NCI-H1105 treated with DMSO at 0.1 percent for 48 hours (cell line): ENCODE results near the gene ERF.

Experiments
- DNase-seq: peaks from one replicate; lab custom pipeline; 2025; lab: John Stamatoyannopoulos, UW

Gene ERF

DNA sequence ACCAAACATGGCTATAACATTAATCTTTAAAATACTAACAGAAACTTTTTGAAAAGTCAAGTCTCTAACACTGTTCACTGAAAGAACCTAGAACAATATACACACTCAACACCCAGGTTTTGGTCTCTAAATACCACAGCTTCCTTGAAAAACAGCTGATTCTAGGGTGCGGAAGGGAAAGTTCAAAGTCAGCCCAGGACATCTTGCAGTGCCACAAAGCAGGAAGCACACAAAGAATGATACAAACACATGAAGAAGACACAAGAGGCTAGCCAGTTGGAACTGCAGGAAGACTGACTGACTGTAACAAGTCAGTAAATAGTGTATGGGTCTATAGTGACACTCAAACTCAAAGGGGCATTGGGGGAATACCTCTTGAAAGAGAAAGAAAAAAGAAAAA, 42.0 kb downstream of the ERF start:
- DNase-seq, result no peak

DNA sequence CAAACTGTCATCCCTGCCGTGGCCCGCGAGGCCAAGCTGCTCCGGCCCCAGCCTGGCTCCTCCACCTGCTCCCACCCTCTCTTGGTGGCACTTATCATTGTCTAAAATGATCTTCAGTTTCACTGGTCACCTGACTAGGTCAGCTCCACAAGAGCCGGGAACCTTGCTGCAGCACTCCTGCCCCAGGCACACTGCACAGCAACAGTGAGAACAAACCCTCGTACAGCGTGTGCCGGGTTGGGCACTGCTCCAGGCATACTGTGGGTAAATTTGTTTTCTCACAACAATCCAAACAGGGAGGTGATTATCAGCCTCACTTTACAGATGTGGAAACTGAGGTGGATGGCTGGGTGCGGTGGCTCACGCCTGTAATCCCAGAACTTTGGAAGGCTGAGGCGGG, 46.3 kb downstream of the ERF start:
- DNase-seq, result no peak

DNA sequence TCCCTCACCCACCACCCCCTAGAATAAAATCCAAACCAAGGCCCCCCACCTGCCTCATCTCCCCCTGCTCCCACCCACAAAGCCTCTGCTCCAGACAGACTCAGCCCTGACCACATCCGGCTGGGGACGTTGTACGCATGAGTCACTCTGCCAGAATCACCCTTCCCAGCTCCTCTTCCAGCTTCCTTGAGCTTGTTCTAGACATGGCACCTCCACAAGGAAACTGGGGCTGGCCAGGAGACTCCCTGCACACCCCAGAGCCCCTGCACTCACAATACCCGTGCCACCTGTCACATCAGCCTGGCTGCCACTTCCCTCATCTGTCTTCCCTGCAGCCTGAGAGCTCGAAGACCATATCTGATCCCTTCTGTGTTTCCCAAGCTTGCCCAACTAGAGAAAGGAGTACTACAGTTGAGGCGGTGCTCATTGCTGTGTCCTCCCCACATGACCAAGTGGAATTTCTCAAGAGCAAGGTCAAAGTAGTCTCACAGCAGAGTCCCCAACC, 47.1 kb downstream of the ERF start:
- no peak for DNase-seq

DNA sequence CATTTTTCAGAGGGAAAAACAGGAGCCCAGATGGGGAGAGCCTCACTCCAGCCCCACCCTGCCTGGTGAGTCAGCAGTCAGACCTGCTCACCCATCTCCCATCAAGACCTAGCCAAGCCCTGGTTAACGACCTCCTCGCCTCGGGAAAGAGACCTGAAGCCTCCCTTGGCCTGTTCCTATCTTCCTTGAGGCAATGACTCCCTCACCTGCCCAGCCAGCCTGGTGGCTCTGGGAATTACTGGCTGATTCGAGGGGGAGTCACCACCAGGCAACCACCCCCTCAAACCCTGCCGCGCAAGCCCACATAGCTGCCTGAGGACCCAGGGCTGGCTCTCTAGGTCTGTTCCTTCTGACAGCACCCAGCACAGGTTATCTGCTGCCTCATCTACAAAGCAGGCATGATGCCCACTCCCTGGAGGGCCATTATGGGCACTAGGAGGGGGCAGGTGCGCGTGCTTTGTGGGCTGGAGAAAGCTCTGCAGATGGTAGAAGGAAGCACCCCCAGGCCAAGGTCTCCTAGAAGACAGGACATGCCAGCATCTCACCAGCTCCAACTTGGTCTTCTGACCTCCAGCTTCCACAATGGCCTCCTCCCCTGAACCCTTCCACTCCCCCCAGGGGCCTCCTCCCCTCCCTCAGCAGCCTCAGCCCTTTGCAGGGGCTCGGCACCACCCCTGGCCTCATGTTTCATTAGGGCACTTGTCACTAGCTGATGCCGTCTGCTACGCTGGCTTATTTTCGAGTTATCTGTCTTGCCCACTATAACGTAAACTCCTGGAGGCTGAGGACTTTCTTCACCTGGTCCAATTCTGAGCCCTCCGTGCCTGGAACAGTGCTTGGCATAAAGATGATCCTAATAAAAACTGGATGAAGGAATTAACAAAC, 47.8 kb downstream of the ERF start:
- DNase-seq, result no peak

DNA sequence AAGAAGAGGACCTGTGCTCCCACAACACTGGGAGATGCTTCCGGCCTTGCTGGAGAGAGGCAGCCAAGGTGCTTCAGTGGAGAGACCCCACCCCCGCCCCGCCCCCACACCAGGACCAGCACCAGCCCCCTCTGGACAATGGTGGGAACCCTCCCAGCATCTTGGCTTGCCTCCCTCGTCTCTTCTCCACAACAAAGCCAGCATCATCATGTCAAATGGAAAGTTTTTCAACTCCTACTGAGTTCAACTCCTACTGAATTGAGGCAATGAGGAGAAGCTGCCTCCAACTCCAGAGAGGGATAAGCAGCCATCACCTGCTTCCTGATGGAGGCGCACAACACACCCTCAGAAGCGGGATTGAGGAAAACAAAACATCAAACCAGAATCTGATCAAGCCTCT, 50.3 kb downstream of the ERF start:
- DNase-seq, result no peak

DNA sequence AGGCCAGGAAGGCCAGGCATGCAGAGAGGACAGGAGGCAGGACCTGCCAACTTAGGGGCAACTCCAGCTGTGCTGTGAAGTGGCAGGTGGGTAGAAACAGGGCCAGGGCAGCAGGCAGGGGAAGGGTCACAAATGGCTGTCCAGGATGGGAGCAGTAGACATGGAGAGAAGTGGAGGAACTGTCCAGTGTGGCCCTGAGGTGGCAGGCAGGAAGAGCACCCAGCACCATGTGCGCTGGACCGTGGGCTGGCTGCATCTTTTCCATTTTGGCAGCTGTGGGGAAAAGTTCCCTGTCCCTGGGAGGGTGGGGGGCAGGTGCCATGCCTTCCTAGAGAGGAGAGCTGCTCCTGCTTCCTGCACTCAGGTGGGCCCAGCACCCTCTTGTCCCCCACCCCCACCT, 51.2 kb downstream of the ERF start:
- no peak for DNase-seq

DNA sequence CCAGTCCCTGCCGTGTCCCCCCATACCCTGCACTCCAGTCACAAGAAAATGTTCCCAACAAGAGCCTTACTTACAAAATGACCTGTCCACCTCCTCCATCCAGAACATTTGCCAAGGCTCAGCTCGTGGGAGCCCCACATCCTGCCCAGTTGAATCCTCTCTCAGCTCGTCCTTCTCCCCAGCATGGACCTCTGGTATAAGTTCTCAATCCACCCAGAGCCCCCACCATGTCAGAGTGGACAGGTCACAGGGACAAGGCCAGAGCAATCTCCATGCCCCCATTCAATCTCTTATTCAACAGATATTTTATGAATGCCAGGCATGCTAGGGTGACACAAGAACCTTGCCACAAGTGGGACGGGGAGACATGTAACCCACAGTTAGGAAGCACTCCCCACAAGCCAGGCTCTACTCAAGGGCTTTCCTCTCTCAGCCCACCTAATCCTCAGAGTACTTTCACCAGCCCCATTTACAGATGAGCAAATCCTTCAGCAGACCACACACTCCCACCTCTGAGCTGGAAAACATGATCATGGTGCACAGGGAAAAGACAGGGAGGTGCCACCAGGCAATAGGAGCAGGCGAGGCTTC, 52.5 kb downstream of the ERF start:
- DNase-seq, result no peak

DNA sequence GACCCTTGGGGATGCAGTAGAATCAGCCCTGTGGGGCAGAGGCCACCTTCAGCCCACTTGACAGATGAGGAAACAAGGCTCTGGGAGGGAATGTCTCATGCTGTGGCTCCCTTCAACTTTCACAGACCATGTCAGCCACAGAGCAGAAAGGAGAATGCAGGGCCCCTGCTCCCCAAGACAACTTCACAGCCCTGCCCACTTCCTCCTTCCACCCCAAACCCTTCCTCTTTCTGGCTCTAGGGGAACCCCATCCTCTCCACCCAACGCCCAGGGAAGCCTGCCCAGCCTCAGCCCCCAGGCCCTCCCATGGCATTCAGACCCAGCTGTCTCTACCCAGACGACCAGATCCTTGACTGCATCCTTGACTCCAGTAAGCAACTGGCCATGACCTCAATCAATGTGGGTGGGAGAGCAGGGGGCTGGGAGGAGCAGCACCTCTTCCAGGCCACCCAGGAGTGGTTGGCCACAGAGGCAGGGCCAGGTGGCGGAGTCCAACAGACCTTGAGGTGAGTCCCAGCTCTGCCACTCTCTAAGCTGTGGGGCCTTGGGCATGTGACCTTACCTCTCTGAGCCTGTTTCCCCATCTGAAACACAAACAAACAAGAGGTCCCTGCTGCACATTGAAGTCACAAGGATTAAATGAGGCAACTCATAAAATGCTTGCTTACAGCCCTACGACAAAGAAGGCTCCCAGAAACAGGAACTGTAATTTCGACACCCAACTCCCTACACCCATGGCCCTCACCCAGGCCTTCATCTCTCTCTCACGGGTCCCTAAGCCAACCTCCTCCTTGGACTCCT, 53.2 kb downstream of the ERF start:
- DNase-seq, result no peak

DNA sequence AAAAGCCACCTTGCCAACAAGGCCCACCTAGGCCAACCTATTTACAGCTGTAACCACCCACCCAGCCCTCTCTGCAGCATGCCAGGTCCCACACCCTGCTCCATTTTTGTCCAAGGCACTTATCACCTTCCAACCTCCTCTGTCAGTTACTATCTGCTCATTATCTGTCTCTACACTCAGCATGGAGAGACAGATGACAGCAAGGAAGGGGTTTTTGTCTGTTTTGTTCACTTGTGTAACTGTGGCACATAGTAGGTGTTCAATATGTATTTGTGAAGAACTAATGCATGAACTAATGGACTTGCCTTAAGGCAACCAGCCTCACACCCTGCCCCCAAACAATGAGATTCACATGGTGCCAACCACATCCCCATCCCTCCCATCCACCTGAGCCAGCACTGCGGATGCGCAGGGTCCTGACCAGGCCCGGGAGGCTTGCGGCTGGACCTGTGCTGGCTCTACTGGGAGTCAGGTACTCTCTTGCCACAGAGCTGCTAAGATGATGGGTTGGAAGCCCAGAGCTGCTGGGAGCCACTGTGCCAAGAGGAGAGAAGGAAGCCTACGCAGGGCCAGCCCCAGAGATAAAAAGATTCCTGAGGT, 54.7 kb downstream of the ERF start:
- DNase-seq, result no peak

DNA sequence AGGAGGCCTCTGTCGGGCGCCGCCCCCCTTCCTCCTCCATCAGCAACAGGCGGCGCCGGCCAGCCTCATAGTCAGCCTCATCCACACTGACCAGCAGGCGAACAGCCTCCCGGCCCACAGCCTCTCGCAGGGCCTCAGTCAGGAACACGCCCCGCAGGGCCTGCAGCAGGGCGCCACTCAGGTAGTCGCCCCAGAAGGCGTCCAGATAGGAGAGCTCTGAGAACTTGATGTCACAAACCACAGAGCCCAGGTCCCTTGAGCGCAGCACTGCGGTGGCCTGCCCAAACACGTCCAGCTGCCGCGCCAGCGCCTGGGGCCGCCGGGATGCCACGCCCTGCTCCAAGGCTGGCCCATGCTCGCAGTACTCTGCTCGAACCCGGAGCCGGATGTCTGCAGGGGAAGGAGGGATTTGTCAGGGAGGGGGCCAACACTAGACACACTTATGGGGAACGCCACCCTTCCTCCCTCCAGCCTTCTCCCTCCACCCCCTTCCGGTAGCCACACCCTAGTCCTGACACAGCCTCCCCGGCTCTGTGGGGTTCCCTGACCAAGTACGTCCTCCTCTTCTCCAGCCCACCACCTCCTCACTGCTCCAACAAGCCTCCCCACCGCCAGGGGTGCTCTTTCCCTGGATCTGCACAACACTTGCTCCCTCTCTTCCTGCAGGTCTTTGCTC, 55.4 kb downstream of the ERF start:
- no peak for DNase-seq

DNA sequence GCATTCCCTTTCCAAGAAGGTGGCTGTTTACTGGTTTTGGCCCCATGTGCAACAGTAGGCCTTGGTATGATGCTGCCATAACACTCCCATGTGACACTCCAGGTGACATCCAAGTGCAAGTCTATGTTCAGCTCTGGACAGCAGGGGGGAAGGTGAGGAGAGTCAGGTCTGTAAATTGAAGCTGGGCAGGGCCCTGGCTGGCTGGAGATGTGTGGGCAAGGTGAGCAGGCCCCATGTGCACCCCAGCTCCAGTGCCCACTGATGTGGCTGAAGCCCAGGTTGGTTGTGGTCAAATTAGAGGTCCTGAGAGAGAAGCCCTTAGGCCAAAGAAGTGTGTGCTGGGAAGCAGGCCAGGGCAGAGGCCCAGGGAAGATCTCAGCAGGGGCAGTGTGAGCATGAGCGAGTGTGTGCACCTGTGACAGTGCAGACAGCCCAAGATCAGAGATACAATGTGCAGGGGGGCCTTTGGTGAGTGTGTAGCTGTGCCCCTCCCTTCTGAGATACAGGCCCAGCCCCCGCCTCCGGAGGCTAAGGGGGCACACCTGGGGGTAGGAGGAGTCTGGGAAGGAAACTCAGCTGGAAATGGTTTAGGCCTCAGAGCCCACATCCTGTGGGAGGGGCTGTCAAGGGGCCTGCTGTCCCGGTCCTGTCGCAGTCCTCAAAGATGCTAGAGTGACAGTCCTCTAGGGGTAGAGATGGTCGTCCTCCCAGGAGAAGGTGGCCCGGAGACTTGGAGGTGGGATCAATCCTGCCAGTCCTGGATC, 56.1 kb downstream of the ERF start:
- no peak for DNase-seq
